HG03457 (cell line): Measurements from ENCODE around the gene IRF9.
A peak's percentile ranks its signal among the peaks of the same experiment; 100 is the strongest.
"Not testable (repeated sequence)": the region's sequence is repeated elsewhere in the genome, so short reads cannot be mapped to it uniquely, and the experiment has no call there.

Source experiments
- ATAC-seq: cut with Tn5 transposase; IDR thresholded peaks from one replicate; pipeline ENCODE4 v1.9.1; 2021; ENCODE audit warnings: moderate number of reproducible peaks; ENCODE audit not compliant: unreplicated experiment

The IRF9 gene

GRCh38 chr14:24188251-24189058, 27.4 kb downstream of the IRF9 start, which contains the start of gene IPO4:
TSS of gene IPO4 (minus strand) at chr14:24188816. CDS start at chr14:24188787, 29 bp downstream.
- ATAC-seq = peak; percentile 68

GRCh38 chr14:24189059-24189375, 28.0 kb downstream of the IRF9 start:
- ATAC-seq = no peak

GRCh38 chr14:24189460-24189859, 28.4 kb downstream of the IRF9 start:
- no peak for ATAC-seq

GRCh38 chr14:24190416-24190815, 29.4 kb downstream of the IRF9 start:
- ATAC-seq = no peak

- ATAC-seq = no peak
Measured at GRCh38 chr14:24192933-24193332, 31.9 kb downstream of the IRF9 start.

GRCh38 chr14:24194186-24194872, 33.3 kb downstream of the IRF9 start:
- no peak for ATAC-seq

GRCh38 chr14:24194873-24195185, 33.8 kb downstream of the IRF9 start:
- no peak for ATAC-seq

- ATAC-seq = peak; percentile 57
Measured at GRCh38 chr14:24195186-24196070, 34.4 kb downstream of the IRF9 start, which contains the start of gene TM9SF1. TSS of gene TM9SF1 (minus strand) at chr14:24195441. CDS start at chr14:24195019, 422 bp downstream.

- ATAC-seq = no peak
Measured at GRCh38 chr14:24196071-24197055, 35.3 kb downstream of the IRF9 start.

GRCh38 chr14:24197056-24197450, 36.0 kb downstream of the IRF9 start:
- no peak for ATAC-seq

- ATAC-seq = no peak
Measured at GRCh38 chr14:24198814-24199524, 37.9 kb downstream of the IRF9 start.

- not testable (repeated sequence) for ATAC-seq
Measured at GRCh38 chr14:24202538-24202937, 41.5 kb downstream of the IRF9 start.

- not testable (repeated sequence) for ATAC-seq
Measured at GRCh38 chr14:24203249-24203886, 42.3 kb downstream of the IRF9 start.

- no peak for ATAC-seq
Measured at GRCh38 chr14:24204163-24205146, 43.4 kb downstream of the IRF9 start.

- ATAC-seq = no peak
Measured at GRCh38 chr14:24206260-24207103, 45.4 kb downstream of the IRF9 start.

GRCh38 chr14:24207104-24207551, 46.1 kb downstream of the IRF9 start:
- no peak for ATAC-seq

- ATAC-seq = no peak
Measured at GRCh38 chr14:24207625-24208024, 46.6 kb downstream of the IRF9 start.
